CD4-positive, alpha-beta T cell treated with Interleukin-17A for 1 hour (primary cell): ENCODE measurements around the gene CIB4.

Source experiments
- DNase-seq: peaks from one replicate; pipeline ENCODE4 v3.0.0-alpha.2; 2020

Gene CIB4

GRCh38 chr2:26605195-26605998 lies 35.8 kb downstream of the CIB4 start:
- peak; percentile 44 for DNase-seq

- no peak for DNase-seq
These were observed 38.6 kb downstream of the CIB4 start for GRCh38 chr2:26602575-26602974.

GRCh38 chr2:26599387-26599786 lies 41.8 kb downstream of the CIB4 start:
- no peak for DNase-seq

GRCh38 chr2:26598996-26599373 lies 42.2 kb downstream of the CIB4 start:
- DNase-seq: no peak

- no peak for DNase-seq
These were observed 42.7 kb downstream of the CIB4 start for GRCh38 chr2:26598336-26598995.

GRCh38 chr2:26597197-26597596 lies 44.0 kb downstream of the CIB4 start:
- no peak for DNase-seq

- no peak for DNase-seq
These were observed 46.0 kb downstream of the CIB4 start for GRCh38 chr2:26595146-26595545.

- DNase-seq: no peak
These were observed 49.3 kb downstream of the CIB4 start for GRCh38 chr2:26591619-26592505.

GRCh38 chr2:26590980-26591618 lies 50.1 kb downstream of the CIB4 start:
- no peak for DNase-seq

- DNase-seq: no peak
These were observed 50.7 kb downstream of the CIB4 start for GRCh38 chr2:26590508-26590907.

GRCh38 chr2:26588576-26588975 lies 52.6 kb downstream of the CIB4 start:
- no peak for DNase-seq

GRCh38 chr2:26587994-26588393 lies 53.2 kb downstream of the CIB4 start:
- no peak for DNase-seq

- no peak for DNase-seq
These were observed 55.2 kb downstream of the CIB4 start for GRCh38 chr2:26585966-26586365.

- no peak for DNase-seq
These were observed 56.1 kb downstream of the CIB4 start for GRCh38 chr2:26585100-26585499.

- no peak for DNase-seq
These were observed 56.5 kb downstream of the CIB4 start for GRCh38 chr2:26584656-26585055.

- DNase-seq: no peak
These were observed 57.0 kb downstream of the CIB4 start for GRCh38 chr2:26584191-26584590.

- DNase-seq: no peak
These were observed 57.7 kb downstream of the CIB4 start for GRCh38 chr2:26583381-26583911.

- DNase-seq: no peak
These were observed 58.3 kb downstream of the CIB4 start for GRCh38 chr2:26582890-26583289.

GRCh38 chr2:26581991-26582842 lies 58.9 kb downstream of the CIB4 start:
- no peak for DNase-seq

GRCh38 chr2:26581266-26581990 lies 59.7 kb downstream of the CIB4 start:
- no peak for DNase-seq

- DNase-seq: no peak
These were observed 60.4 kb downstream of the CIB4 start for GRCh38 chr2:26580751-26581150.
